Measurements from ENCODE around the gene NAPA. TPM values are rescaled to one million over a fixed set of nuclear protein-coding genes. Genes with fewer than 3 reads are reported as not detected.
A peak's percentile ranks its signal among the peaks of the same experiment; 100 is the strongest.

The NAPA gene
- 112 TPM for total RNA-seq
- long read RNA-seq, transcript NAPA-201 (11 exons, 1,839 nt): major isoform, 154 of 189 reads
- long read RNA-seq, partial matches to known transcripts: 9 of 189 reads
- long read RNA-seq, other reads (novel, unspliced or antisense): 23 of 189 reads

DNA sequence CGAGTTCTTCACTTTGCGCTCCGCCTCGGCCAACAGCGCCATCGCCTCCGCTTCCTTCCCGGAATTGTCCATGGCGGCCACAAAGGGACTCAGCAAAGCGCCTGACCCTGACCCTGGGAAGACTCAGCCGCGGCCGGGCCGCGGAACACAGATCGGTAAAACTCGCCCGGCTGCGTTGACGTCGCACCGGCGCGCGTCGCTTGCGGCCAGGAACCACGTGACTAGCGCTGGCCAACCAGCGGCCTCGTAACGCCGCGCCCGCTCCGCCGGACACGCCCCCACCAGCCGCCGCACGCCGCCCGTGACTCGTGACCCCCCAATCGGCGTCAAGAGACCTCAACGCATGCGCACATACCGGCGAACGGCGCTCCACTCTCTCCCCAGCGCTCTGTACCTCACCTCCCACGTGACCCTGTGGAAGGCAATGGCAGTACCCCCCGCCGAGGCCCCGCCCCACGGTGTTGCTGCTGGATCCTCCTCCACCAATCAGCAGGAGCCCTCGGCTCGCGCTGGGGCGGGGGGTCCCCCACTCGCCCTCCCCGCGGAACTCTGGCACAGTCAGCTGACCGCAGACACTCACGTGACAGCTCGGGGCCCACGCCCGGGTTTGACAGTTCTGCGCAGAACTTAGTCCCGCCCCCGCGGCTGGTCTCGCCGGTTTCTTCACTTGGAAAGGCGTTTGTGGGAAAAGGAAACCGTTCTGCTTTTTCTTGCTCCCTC is at the start of gene NAPA:
NAPA (minus strand) TSS at position 195 of the 720 bp plus-strand sequence; CDS start at position 72, 123 bp downstream.
- intact Hi-C loops (cut with DNase I): loop anchor here (1.0 to 2.0 kb wide), 2 partner anchors 30 to 85 kb away; partner anchors contain the start of gene KPTN
- peak; percentile 100 for DNase-seq (ENCODE audit: low spot score)

DNA sequence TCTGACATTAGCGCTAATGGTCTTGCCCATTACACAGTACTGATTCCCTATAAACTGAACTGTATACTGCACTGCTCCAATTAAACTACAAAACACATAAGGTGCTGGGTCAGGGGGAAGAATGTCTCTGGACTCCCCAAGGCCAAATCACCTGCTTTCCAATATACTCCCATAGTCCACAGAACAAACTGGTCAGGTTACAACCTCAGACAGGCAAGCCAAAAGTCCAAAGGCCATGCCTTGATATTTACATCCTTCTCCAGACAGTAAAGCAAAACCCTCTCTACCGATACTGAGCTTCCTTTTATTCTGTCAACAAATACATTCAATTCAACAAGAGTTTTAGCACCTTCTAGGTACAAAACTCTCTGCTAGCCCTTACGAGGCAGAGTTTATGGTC is 49.2 kb upstream of the NAPA start:
- intact Hi-C loops (cut with DNase I): no loop called here
- no peak for DNase-seq (ENCODE audit: low spot score)

DNA sequence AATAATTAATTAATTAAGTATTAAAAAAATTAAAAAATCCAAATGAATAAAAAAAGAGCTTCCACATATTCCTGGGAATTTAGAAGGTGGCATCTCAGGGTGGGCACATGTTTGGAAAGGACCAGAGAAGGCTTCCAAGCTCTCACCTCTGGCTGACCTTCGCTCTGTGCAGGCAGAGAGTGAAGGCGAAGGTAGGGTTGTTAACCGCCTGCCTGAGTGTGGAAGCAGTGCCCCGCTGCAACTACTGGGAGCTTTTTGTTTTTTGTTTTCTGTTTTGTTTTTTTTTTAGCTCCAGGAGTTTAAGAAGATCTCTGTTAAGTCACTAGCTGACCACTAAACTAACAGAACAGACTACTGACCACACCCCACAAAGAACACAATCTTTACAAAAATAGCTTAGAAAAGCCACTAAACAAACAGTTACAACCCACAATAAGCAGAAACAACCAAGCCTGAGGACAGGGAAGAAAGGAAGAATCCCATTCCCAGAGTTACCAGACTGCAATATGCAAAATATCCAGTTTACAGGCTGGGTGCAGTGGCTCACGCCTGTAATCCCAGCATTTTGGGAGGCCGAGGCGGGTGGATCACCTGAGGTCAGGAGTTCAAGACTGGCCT is 46.7 kb upstream of the NAPA start:
- intact Hi-C loops (cut with DNase I): no loop called here
- no peak for DNase-seq (ENCODE audit: low spot score)

DNA sequence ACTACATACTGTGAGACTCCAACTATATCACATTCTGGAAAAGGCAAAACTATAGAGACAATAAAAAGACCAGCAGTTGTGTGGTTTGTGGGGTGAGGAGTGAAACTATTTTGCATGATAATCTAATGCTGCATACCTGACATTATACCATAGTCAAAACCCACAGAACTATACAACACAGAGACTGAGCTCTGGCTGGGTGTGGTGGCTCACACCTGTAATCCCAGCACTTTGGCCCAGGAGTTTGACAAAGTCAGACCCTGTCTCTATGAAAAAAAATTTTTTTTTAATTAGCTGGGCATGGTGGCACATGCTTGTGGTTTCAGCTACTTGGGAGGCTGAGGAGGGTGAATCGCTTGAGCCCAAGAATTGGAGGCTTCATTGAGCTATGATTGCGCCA is 46.1 kb upstream of the NAPA start:
- intact Hi-C loops (cut with DNase I): no loop called here
- DNase-seq (ENCODE audit: low spot score): no peak

DNA sequence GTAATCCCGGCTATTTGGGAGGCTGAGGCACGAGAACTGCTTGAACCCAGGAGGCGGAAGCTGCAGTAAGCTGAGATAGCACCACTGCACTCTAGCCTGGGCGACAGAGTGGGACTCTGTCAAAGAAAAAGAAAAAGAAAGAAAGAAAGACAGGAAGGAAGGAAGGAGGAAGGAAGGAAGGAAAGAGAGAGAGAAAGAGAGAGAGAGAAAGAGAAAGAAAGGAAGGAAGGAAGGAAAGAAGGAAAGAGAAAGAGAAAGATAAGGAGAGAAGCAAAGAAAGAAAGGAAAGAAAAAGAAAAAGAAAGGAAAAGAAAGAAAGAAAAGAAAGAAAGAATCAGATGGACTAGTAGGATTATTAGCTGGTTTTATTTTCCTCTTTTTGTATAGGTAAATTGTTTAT is 35.3 kb upstream of the NAPA start:
- DNase-seq (ENCODE audit: low spot score): no peak
- intact Hi-C loops (cut with DNase I): no loop called here

DNA sequence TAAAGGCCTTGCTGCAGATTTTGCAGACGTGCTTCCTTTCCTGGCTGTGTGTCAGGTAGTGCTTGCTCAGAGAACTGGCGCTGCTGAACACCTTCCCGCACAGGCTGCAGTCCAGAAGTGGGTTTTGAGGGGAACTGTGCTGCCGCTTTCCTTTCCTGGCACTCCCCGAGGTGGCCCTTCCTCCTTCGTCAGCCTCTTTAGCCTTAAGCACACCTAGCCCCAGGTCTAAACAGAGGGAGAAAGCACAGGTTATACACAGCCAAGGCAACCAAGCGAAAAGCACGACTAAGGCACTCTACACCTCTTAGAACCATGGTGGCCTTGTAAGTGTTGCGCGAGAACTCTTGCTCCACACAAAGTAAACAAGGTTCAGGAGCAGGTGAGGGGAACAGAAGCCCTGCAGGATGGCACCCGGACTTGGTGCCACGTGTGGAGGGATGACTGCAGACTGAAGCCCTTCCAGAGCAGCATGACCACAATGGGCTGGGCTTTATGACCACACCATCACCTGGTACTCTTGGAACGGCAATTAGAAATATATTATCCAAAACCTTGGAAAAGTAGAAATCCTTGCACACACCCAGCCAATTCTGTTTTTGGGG is 34.5 kb upstream of the NAPA start:
- intact Hi-C loops (cut with DNase I): no loop called here
- no peak for DNase-seq (ENCODE audit: low spot score)

DNA sequence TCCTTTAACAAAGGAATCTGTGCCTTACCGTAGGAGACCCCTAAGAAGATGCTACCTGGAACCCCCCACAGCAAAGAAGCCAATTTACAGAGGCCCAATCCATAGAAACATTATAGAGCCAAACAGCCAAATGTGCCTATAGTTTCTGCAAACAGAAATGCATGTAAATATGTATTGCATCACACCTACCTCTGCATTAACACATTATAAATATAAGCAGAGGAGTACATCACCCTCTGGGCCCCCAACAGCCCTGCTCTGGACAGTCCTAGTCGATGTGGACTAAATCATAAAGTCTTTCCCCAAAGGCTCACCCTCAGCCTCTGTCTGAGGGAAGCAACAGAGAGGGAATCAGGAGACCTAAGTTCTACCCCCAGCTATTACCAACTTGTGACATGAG is 32.3 kb upstream of the NAPA start:
- no peak for DNase-seq (ENCODE audit: low spot score)
- intact Hi-C loops (cut with DNase I): no loop called here

DNA sequence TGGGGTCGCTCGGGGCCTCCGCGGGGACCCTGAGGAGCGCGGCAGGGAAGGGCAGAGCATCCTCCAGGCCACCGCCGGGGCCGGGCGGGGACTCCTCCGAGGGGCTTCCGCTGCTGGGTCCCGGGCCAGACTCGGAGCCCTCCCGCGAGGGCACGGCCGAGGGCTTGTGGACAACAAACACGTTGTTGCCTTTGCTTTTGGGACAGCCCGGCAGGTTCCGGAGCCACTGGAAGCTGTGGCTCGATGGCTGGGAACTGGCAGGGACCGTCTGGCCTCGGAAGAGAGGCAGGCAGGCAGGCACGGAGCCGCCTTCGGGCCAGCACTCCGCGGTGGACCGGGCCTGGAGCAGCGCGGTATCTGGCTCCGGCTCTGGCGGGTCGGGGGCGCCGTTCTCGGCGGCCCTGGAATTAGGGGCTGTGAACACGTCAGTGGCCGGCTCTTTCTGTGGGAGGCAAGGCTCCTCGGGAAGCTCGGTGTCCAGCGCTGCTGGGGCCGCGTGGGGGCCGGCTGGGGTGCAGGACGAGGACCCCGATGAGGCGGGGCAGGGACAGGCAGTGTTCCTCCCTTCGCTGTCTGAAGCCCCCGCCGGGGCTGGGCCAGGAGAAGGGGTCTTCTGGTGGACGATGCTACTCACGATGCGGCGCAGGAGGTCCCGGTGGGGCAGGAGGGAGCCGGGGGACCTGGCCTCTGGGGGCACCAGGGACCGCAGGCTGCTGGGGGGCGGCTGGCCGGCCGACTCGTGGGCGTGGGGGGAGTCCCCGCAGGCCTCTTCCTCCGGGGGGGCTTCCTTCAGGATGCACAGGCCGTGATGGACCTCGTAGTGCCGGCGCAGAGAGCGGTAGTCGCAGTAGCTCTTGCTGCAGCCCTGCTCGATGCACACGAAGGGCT is 30.4 kb upstream of the NAPA start:
- DNase-seq (ENCODE audit: low spot score): no peak
- intact Hi-C loops (cut with DNase I): no loop called here

DNA sequence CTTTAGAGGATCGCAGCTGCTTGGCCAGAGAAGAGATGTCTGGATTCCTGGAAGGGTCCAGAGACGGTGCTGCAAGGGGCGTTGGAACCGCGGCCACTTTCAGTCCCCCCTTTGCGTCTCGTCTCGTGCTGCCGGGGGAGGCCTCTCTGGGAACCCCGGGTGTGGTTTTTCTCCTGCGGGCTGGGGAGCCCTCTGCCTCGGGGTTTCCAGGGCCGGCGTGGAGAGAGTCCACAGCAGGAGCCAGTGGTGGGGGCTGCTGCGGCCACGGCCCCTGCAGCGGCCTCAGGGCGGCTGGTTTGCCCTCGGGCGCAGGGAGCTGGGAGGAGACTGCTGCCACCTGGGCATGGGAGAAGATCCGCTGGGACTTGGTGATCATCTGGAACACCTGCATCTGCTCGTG is 29.6 kb upstream of the NAPA start:
- intact Hi-C loops (cut with DNase I): no loop called here
- DNase-seq (ENCODE audit: low spot score): no peak

DNA sequence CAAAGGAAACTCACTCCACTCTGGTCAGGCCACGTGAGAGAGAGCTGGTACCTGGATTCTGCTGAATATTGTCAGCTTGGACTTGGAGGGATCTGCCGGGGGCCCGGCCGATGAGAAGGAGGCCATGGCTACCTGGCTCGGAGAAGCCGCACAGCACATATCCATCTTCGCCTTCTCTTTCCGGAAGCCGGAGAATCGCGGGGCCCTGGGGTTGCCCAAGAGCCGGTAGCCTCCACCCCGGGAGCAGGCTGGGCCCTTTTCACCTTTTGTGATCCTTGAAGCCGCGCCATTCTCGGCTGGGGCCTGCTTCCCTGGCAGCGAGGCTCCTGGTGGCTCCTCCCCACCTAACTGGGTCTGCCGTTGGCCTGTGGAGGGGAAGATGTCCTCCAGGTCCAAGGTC is 29.2 kb upstream of the NAPA start:
- intact Hi-C loops (cut with DNase I): no loop called here
- DNase-seq (ENCODE audit: low spot score): no peak

DNA sequence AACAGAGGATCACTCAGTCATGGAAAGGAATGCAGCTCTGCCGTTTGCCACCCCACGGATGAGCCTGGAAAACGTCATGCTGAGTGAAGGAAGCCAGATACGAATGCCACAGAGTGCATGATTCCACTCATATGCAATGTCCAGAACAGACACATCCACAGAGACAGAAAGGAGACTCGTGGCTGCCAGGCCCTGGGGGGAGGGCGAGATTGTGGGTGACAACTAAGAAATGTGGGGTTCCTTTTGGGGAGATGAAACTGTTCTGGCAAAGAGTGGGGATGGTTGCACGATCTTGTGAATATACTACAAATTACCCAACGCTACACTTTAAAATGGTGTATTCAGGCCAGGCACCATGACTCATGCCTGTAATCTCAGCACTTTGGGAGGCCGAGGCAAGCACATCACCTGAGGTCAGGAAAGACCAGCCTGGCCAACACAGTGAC is 27.2 kb upstream of the NAPA start:
- intact Hi-C loops (cut with DNase I): no loop called here
- DNase-seq (ENCODE audit: low spot score): no peak

DNA sequence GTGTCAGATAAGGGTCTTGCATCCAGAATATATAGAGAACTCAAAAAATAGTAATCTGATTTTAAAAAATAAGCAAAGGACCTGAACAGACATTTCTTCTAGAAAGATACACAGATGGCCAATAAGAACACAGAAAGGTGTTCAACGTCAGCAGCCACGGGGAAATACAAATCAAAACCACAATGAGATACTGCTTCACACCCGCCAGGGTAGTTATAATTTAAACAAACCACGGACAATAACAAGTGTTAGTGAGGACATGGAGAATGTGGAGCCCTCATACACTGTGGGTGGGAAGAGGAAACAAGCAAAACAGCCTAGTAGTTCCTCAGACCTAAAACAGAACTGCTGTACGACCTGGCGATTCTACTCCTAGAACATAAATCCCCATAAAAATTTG is 26.7 kb upstream of the NAPA start:
- no peak for DNase-seq (ENCODE audit: low spot score)
- intact Hi-C loops (cut with DNase I): no loop called here

DNA sequence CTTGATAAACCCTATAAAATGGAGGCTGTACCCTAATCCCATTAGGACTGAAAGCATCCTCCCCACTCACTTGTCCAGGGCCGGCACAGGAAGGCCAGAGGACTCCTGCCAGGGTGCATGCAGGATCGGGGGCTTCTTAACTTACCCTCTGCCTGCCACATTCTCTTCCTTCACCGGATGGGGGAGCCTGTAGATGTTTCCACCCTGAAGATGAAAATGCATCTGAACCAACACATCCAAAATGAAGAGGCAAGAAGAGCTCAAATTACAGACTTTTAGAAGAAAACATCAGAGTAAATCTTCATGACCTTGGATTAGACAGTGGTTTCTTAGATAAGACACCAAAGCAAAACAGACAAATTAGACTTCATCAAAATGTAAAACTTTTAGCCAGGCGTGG is 25.9 kb upstream of the NAPA start:
- no peak for DNase-seq (ENCODE audit: low spot score)
- intact Hi-C loops (cut with DNase I): no loop called here

DNA sequence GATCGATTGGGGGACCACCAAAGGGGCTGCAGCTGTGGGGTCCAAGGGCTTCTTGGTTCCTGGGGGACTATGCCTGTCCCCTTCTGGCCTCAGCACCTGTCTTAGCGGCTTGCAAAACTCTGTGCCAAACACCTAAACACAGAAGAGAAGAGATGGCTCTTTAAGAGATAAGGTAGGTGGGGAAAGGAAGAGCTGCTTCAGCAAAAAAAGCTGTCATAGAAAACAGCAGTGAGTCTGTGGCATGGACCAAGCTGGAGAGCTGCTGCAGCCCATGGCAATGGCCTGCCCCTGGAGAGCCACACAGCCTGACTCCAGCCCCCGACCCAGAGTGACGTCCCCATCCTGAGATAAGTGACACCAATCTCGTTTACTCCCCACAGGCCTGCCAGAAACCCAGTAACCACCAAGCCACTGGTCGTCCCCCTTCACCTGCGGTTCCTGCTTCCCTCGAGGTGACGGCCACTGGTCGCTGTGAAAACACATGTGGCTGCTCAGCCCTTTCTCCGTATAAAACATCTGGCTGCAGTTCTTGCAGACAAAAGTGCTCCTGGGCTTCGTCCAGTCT is 25.0 kb upstream of the NAPA start:
- intact Hi-C loops (cut with DNase I): no loop called here
- no peak for DNase-seq (ENCODE audit: low spot score)

DNA sequence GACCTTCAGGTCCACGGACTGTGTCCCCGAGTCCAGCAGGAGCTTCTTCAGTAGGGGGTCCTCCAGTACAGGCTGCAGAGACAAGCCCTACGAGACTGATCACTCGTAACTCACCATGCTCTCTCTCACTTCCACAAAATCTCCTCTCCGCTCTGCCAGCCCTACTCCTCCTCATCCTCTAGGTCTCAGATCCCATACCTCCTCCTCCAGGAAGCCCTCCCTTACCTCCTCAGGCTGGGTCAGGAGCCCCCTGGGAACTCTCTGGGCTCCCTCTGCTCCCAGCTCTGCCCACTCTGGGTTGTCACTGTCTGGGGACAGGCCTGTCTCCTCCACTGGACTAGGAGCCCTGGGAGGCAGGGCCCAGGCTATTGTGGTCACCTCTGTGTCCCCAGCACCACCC is 23.9 kb upstream of the NAPA start:
- intact Hi-C loops (cut with DNase I): no loop called here

DNA sequence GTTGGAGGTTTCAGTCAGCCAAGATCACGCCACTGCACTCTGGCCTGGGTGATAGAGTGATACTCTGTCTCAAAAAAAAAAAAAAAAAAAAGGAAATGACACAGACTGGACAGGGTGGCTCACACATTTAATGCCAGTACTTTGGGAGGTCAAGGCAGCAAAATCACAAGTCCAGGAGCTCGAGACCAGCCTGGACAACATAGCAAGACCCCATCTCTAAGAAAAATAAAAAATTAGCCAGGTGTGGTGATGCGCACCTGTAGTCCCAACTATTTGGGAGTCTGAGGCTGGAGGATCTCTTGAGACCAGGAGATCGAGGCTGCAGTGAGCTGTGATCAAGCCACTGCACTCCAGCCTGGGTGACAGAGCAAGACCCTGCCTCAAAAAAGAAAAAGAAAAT is 22.6 kb upstream of the NAPA start:
- intact Hi-C loops (cut with DNase I): no loop called here
- no peak for DNase-seq (ENCODE audit: low spot score)

More for the DNA sequence above, 23.9 kb upstream of the NAPA start:
- no peak for DNase-seq (ENCODE audit: low spot score)

DNA sequence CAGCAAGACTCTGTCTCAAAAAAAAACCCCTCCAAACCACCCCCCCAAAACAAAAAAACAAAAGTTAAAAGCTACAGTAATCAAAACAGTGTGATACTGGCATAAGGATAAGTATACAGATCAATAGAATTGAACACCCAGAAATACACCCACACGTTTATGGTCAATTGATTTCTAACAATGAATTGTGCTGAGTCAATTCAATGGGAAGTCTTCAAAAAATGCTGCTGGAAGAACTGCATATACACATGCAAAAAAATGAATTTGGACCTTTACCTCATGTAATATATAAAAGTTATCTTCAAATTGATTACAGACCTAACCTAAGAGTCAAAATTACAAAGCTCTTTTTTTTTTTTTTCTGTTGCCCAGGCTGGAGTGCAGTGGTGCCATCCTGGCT is 19.8 kb upstream of the NAPA start:
- intact Hi-C loops (cut with DNase I): no loop called here
- no peak for DNase-seq (ENCODE audit: low spot score)

DNA sequence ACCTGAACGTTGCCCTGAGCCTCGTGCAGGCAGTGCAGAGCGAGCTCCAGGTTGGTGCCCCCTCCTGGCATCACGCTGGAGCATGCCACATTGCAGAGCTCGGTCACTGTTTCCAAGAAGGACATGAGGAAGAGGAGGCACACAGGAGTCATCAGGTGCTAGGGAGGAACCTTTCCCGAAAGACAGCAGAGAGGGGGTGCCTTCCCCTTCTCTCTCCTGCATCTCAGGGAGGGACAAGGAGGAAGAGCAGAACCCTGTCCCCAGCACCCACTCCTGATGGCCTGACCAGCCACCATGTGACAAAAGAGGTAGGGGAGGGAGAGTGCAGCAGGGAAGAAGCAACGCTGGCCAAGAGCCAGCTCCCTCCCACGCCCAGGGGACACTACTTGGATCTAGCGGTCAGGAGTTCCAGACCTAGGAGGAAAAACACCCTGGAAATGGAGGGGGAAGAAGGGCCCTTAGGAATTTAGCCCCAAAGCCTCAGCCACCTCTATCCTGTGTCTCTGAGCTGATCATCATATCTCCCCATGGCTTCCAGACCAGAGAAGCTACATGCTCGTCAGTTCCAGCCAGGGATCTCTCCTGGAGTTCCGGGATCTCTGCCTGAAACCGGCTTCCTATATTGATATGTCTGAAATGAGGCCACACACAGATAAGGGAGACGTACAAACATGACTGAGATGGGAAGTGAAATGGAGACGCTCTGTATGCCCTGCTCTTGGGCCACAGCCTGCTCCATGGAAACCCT is 17.0 kb upstream of the NAPA start:
- DNase-seq (ENCODE audit: low spot score): no peak
- intact Hi-C loops (cut with DNase I): no loop called here

All from cardiac septum (tissue), 1 donor.